CD4-positive, alpha-beta T cell treated with Interleukin-2 at 100 ng/mL for 4 hours (primary cell): ENCODE results near the gene DMRTB1.

Source experiments
- DNase-seq: peaks from one replicate; pipeline ENCODE4 v3.0.0-alpha.2; 2020; ENCODE audit warnings: low spot score

Gene DMRTB1

GRCh38 chr1:53463961-53464899, 5.0 kb downstream of the DMRTB1 start:
- no peak for DNase-seq

DNA sequence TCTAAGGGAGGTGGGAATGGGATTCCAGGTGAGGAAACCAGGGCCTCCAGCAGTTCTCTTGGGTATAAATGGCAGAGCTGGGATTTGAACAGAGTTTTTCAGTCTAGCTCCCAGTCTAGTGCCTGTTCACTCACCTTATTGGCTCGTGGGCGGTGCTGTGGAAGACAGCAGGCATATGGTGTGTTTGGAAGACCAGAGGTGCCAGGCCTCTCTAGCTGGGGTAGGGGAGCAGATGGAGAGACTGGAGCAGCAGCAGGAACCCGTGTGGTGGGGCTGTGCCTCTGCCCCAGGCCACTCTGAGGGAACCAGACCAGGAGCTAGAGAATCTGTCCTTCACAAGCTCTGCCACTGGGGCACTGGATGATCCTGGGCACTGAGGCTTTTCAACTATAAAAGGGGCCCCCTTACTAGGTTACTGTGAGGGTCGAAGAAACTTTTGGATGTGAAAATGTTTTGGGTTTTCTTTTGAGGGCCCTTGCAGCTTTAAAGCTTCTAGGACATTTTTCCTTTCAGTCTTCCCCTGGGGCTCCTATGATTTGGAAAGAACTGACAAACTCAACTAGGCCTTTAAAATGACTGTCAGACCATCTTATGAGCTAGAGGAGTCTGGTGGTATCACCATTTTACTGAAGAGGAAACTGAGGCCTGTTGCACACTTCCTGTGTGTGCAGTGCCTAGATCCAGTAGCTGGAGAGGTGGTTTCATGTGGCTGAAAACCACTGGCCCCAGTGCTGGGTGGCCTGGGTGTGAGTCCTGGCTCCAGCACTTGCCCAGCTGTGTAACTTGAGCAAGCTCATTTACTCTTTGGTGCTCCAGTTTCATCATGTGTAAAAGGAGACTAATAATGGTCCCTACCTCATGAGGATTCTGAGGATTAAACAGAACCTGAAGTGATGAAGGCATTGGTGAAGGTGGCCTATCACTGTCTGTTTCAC, 6.1 kb downstream of the DMRTB1 start:
- no peak for DNase-seq

DNA sequence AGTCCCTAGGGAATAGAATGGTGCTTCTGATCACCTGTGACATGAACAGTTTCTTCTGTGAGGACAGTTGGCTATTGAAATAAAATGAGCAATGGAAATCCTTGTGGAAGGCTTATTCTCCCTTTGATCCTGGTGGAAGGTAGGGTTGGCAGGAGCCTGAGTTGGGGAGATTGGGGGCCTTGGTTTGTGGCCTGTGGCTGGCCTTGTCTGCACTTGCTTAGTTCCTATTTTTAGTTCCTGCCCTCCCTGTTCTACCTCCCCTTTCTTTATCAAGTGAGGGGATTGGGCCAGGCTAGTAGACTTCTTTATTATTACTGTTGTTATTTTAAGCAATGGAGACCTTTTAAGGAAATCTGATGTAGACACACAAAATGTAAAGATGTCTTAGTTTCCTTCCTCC, 8.2 kb downstream of the DMRTB1 start:
- no peak for DNase-seq

DNA sequence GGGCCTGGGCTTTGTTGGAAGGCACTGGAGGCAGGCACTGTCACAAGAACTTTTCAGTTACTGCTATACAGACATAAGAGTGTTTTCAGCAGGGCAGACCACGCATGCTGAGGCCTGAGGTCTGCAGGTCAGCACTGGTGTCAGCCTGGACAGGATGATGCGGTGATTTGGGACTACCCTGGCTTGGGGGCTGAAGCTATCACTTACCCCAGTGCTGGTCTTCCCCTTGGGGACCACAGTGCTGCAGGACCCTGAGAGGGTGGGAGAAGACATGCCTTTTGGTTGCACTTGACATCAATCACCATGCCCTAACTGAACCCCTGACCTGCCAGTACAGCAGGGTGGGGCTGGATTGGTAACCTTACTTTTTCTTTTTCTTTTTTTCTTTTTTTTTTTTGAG, 9.2 kb downstream of the DMRTB1 start:
- DNase-seq: no peak

DNA sequence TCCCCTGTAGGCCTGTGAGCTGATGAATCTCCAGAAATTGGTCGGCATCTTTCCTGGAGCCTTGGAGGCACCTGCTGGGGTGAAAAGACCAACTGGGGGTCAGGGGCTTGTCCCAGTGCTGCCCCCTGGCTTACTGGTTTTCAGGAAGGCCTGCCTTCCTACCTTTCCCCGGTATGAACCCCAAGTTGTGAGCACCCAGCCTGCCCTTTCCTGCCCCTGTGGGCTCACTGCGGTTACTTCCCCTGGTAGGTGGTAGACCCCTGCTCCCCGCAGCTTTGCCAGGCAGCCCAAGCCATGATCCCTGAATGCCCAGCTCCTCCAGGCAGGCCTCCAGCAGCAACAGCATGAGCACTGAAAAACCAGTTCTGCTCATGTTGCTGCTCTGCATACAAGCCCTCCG, 10.2 kb downstream of the DMRTB1 start:
- DNase-seq: no peak

DNA sequence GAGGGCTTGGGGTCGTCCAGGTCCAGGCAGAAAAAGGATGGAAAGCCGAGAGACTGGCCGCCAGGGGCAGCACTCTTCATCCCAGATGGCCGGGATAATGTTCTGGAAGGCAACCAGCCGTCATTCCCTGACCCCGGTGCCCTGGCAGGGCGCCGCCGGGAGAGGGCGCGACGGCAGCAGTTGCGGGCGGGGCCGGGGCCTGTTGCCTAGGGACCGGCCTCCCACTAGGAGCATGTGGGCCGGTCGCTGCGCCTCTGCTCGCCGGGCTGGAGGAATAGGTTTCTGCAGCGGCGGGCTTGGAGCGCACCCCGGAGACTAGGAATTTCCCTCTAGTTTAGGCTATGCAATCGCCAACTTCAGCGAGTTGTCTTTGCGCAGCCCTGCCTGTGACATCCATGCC, 11.0 kb downstream of the DMRTB1 start:
- DNase-seq: no peak

DNA sequence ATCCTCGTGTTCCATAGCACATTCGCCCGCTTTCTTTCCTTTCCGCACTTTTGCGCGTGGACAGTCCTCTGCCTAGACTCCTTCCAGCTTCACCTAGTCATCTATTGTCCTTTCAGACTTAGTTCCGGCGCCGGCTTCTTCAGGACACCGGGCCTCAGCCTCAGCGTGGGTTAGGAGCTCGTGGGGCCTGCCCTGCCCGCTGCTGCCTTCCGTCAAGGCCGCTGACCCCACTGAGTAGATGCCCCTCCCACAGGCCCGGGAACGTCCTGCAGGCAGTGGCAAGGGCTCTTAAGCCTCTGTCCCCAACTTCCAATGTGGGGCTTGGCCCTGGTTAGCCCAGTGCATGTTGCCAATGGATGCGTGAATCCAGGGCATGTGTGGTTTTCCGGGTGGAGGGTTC, 11.4 kb downstream of the DMRTB1 start:
- no peak for DNase-seq

- no peak for DNase-seq
Observed at GRCh38 chr1:53471000-53471399, 11.8 kb downstream of the DMRTB1 start.

GRCh38 chr1:53473463-53473862, 14.3 kb downstream of the DMRTB1 start:
- no peak for DNase-seq

DNA sequence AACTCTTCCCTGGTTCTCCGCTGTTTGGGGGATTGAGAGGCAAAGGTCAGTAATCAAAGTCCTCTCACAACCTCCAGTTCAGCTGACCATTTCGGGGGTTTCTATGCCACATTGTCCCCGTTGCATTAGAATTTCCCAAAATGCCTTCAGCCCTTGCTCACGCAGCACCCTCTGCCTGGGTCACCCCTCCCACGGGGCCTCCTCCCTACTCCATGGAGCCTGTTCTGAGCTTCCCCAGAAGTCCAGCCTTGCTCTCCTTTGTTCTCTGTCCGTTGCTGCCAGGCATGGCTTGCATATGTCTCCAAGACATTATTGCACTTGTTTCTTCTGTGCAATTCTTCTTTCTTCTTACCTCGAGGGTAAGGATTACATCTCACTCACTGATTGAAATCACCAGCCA, 16.5 kb downstream of the DMRTB1 start:
- DNase-seq: no peak

GRCh38 chr1:53476579-53476978, 17.4 kb downstream of the DMRTB1 start:
- DNase-seq: no peak

- DNase-seq: no peak
Observed at GRCh38 chr1:53477651-53478501, 18.7 kb downstream of the DMRTB1 start.

DNA sequence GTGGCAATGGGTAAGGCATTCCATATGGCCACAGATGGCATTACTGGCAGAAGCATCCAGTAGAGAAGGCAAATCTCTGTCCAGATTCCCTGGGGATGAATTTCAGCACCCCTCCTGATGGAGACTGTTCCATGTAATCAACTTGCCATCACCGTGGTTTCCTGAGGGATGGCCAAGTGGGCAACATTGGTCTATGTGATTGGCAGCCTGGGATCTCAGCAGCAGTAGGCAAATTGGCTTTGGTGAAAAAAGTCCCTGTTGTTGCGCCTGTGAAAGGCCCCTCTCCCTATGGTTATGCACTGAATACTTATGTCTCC, 19.3 kb downstream of the DMRTB1 start:
- no peak for DNase-seq

GRCh38 chr1:53480678-53481077, 21.5 kb downstream of the DMRTB1 start:
- no peak for DNase-seq

GRCh38 chr1:53481456-53481855, 22.3 kb downstream of the DMRTB1 start:
- no peak for DNase-seq

GRCh38 chr1:53482441-53483153, 23.4 kb downstream of the DMRTB1 start:
- no peak for DNase-seq

DNA sequence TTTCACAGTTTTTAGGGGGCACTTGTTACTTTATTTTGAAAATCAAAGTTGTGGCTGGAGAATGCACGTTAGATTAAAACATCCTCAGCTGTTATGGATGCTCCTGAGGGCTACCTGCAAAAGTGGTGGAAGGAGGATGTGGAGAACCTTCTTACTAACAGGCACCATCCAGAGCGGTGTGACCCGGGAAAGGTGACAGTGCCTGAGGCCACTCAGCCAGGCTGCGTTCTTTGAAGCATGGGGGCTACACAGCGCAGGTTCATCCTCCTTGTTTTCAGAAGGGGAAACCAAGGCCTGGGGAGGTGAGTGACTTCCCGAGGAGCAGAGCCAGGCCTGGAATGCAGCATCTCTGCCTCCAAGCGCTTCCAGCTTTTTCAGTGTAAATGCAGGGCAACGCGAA, 24.0 kb downstream of the DMRTB1 start:
- no peak for DNase-seq

GRCh38 chr1:53483656-53484055, 24.5 kb downstream of the DMRTB1 start:
- no peak for DNase-seq

DNA sequence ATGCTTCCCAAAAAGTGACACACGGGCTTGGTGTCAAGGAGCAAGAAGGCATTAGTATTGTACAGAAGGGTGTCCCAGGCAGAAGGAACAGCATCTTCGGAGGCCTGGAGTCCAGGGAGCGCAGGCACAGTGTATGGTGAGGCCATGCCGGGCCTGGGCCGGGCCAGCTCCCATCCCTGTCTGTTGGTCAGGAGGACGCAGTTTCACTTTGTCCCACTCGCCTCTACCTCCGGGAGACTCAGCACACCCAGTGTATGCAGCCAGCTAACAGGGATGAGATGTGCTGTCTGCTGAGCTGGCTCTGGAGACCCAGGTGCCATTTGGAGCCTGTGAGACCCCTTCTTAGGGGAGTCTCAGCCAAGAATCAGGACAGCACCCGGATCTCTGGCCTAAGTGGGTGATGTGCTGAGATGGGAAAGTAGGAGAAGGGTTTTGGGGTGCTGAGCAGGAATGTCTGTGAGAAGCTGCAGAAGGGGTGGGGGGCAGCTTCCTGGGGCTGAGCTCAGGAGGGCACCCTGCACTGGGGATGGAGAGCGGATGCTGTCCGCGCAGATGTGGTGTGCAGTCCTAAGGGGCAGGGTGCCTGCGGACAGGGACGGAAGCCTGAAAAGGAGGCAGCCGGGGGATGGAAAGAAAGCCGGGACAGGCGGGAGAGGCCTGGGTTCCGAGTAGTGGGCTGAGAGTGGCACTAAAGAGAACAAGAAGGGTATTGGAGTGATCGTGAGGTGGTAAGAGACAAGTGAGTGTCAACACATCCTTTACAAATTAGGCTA, 25.7 kb downstream of the DMRTB1 start:
- no peak for DNase-seq

- DNase-seq: peak; percentile 54
Observed at GRCh38 chr1:53485478-53486394, 26.5 kb downstream of the DMRTB1 start.
